HG03521 (cell line): ENCODE data around the gene CYFIP2.

Experiments used
- ATAC-seq: cut with Tn5 transposase; IDR thresholded peaks from one replicate; pipeline ENCODE4 v1.9.1; 2021; ENCODE audit warnings: mild to moderate bottlenecking, moderate library complexity; ENCODE audit not compliant: unreplicated experiment

Gene CYFIP2

DNA sequence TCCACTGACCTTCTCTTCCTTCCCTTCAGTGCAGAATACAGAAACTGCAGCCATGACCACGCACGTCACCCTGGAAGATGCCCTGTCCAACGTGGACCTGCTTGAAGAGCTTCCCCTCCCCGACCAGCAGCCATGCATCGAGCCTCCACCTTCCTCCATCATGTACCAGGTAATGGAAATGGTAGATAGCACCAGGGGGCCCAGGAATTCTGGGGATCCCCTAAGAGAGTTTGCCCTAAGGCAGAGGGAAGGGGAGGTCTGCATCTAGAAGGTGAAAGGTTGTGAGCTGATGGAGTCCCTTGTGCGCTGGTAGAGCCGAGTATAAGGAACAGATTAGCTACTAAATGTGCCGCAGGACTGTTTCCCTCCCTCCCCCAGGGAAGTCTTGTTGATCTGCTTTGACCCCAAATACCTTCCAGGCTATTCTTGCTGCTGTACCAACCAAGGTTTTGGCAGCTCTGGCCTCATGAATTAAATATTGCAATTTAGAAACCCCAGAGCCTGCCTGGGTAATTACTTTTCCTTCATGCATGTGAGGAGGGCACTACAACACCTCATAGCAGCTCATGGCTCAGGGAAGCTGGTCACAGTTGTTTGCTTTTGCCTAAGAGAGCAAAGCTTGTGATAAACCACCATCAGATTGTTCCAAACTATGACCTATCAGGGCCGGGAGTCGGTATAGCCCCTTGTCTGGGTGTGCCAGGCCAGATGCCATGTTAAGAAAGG, 19.6 kb downstream of the CYFIP2 start:
- no peak for ATAC-seq

DNA sequence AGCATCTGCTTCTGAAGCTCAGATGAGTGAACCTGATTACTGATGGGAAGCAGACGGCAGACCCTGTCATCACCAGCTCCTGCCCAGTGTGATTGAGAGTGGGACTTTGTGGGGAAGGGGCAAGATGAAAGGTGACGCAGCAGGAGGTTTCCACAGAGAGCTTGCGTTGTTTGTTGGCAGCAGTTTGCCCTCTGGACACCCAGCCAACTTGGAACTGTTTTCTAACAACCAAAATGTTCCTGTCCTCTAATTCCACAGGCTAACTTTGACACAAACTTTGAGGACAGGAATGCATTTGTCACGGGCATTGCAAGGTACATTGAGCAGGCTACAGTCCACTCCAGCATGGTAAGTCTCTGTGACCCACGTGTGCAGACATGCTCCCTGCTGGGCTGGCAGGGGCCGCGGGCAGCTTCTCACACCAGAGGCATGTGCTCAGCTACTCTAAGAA, 20.9 kb downstream of the CYFIP2 start:
- ATAC-seq: no peak

GRCh38 chr5:157288405-157289163, 22.7 kb downstream of the CYFIP2 start:
- no peak for ATAC-seq

DNA sequence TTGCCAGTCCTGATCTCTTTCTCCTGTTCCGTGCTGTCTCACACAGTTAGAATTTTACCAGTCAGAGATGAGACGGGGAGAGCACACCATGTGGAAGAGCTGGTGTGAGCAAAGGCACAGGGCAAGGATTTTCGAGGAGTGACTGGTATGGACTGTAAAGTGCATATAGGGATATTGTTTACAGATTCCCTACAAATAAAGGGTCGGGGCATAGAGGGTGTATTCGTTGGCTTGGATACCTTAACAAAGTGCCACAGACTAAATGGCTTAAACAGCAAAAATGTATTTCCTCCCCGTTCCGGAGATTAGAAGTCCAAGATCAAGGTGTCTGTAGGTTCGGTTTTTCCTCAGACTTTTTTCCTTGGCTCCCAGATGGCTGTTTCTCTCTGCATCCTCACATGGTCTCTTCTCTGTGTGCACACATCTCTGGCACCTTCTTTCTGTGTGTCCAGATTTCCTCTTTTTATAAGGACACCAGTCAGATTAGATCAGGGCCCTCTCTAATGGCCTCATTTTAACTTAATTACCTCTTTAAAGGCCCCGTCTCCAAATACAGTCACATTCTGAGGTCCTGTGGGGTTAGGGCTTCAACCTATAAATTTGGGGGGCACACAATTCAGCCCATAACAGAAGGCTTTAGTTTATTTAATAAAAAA, 23.4 kb downstream of the CYFIP2 start:
- no peak for ATAC-seq

- no peak for ATAC-seq
Measured at GRCh38 chr5:157290156-157290980, 24.4 kb downstream of the CYFIP2 start.

- ATAC-seq: peak; percentile 88
Measured at GRCh38 chr5:157290981-157291711, 25.2 kb downstream of the CYFIP2 start.

DNA sequence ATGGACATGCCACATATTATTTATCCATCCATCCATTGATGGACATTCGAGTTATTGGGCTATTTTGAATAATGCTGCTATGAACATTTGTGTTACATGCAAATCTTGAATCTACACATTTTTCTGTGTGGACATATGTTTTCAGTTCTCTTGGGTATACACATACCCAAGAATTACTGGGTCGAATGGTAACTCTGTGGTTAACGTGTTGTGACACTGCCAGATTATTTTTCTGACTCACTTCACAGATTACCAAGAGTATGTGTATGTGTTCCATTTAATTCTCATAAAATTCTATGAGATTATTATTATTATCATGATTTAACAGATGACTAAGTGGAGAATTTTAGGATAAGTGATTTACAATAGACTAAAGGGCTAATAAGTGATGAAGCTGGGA, 26.7 kb downstream of the CYFIP2 start:
- no peak for ATAC-seq

DNA sequence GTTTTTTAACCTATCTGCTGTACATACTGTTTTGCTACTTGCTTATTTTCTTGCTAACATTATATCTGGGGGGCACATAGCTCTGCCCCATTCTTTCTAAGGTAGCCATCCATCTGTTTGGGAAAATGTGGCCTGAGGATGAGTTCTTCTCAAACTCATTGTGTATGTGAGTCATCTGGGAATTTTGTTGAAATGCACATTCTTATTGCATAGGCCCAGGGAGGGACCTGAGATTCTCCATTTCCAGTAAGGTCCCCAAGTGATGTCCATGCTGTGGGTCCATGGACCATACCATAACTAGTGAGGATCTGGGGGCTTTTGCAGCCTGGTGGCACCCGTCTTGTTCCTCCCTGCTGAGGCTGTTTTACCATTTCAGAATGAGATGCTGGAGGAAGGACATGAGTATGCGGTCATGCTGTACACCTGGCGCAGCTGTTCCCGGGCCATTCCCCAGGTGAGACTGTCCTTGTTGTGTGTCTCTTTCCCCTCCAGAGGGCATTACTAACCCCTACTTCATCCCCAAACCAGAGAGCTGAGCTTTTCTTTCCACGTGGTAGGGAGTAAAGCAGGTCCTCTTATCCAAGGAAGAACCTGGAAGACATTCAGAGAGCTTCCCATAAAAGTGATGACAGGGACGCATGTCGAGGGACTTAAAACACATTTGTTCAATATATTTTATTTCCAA, 28.6 kb downstream of the CYFIP2 start:
- ATAC-seq: no peak

DNA sequence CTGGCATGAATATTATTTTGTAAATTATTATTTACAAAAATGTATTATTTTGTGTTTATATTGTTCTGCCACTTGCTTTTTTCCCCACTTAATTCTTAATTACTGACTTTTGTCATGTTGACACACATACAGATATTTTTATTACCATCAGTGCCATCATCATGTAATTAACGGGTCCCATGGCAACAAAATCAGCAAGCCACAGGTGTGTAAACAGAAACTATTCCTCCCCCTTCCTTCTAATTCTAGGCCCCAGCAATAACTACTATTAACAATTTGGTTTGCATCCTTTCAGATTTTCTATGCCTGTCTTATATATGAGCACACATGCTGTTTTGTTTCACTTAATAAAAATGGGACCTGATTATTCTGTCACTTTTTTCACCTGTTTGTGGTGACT, 29.3 kb downstream of the CYFIP2 start:
- no peak for ATAC-seq

- ATAC-seq: no peak
Measured at GRCh38 chr5:157300564-157300963, 34.6 kb downstream of the CYFIP2 start.

GRCh38 chr5:157301066-157301465, 35.1 kb downstream of the CYFIP2 start:
- no peak for ATAC-seq

GRCh38 chr5:157303023-157303422, 37.1 kb downstream of the CYFIP2 start:
- ATAC-seq: no peak

GRCh38 chr5:157303667-157304327, 37.9 kb downstream of the CYFIP2 start:
- no peak for ATAC-seq

DNA sequence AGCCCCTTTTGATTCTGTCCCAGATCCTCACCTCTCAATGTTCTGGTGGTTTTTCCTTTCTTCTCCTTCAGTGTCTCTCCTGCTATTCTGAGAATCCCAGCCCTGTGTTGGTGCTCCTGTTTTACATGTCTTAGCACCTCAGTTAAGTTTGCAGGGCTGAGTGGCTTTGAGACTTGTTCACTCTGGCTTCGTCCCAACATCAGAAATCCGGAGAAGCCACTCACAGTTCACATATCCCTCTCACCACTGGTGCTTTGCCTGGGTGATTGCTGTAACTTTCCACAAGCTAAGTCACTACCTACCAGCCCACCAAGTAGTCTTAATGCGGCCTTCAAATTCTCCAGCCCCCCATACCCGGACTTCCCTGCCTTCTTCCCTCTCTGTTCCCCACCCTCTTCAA, 40.2 kb downstream of the CYFIP2 start:
- no peak for ATAC-seq

- ATAC-seq: no peak
Measured at GRCh38 chr5:157306692-157307471, 41.0 kb downstream of the CYFIP2 start.

- ATAC-seq: no peak
Measured at GRCh38 chr5:157308836-157309465, 43.0 kb downstream of the CYFIP2 start.

DNA sequence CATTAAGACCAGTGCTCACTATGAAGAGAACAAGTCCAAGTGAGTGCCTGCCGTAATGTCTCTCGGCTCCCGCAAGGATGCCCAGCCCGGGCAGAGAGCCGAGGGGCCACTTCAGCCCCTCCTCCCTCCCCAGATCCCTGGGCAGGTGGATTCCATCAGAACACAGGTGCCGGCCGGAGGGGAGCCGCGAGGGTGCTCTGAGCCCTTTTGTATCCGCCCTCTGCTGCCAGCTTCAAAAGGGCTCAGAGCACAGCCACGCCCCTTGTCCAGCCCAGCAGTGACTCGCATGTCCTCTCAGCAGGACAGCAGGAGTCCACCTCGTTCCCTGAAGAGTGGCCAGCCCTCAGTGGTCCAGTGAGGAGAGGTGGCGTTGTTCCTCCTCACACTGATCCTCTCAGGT, 43.9 kb downstream of the CYFIP2 start:
- no peak for ATAC-seq

- no peak for ATAC-seq
Measured at GRCh38 chr5:157311595-157311994, 45.7 kb downstream of the CYFIP2 start.
